PC-3 (cell line): ENCODE results near the gene TSPEAR.

Source experiments
- EZH2 ChIP-seq: fragments of 300-600 bp; sonication (generic); IDR thresholded peaks from one replicate; pipeline ENCODE4 v1.6.1; 2017; ENCODE audit warnings: antibody characterized with exemption, mild to moderate bottlenecking, low read length; ENCODE audit not compliant: unreplicated experiment
- EZH2phosphoT487 ChIP-seq: fragments of 300-600 bp; sonication (generic); IDR thresholded peaks from 2 replicates; pipeline ENCODE4 v1.6.1; 2018; ENCODE audit warnings: mild to moderate bottlenecking, antibody characterized with exemption, low read length, borderline replicate concordance
- TF ChIP-seq, protein P1 (sequence below): fragments of 300-600 bp; sonication (generic); conservative IDR thresholded peaks from 2 replicates; pipeline ENCODE4 v1.5.1; 2017; ENCODE audit warnings: antibody characterized with exemption, low read depth, mild to moderate bottlenecking, low read length

DNA sequence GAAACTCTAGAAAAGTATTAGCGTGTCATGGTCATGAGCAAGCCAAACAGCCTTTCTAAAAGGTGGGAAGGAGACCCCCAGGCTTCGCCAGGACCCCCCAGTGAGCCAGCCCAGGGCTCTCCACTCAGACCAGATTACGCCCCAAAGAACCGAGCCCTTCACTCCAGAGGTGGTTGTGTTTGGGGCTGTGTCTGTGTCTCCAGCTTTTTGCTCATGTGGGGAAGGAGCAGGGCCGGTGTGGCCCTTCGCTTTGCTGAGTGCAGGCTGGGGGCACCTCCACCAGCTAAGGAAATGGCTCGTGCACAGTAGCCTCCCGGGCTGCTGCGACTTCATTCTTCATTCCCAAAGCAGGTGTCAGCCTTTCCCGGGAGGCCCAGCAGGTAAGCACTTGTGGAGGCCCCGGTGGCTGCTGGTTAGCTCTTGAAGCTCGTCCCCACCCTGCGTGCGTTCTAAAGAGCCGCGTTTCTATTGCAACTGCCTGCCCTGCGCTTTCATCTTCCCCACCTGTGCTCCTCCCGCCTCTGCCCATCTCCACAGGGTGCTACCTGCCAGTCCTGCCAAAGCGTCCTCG, 531 bp downstream of the TSPEAR start:
- TF ChIP-seq, protein P1, sequence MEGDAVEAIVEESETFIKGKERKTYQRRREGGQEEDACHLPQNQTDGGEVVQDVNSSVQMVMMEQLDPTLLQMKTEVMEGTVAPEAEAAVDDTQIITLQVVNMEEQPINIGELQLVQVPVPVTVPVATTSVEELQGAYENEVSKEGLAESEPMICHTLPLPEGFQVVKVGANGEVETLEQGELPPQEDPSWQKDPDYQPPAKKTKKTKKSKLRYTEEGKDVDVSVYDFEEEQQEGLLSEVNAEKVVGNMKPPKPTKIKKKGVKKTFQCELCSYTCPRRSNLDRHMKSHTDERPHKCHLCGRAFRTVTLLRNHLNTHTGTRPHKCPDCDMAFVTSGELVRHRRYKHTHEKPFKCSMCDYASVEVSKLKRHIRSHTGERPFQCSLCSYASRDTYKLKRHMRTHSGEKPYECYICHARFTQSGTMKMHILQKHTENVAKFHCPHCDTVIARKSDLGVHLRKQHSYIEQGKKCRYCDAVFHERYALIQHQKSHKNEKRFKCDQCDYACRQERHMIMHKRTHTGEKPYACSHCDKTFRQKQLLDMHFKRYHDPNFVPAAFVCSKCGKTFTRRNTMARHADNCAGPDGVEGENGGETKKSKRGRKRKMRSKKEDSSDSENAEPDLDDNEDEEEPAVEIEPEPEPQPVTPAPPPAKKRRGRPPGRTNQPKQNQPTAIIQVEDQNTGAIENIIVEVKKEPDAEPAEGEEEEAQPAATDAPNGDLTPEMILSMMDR: no peak
- TF ChIP-seq EZH2 (no peak), EZH2phosphoT487 (no peak)
